PC-3 (cell line): ENCODE data around the gene SLC23A2. TPM values are rescaled to one million over a fixed set of nuclear protein-coding genes. Genes with fewer than 3 reads are reported as not detected.

Experiments
- ATAC-seq: fragments of 200-7000 bp; cut with Tn5 transposase; 2 replicates; pipeline ENCODE4 v1.9.1; 2020; ENCODE audit warnings: mild to moderate bottlenecking, moderate library complexity
- Bru-seq: library from RNA; stranded (reverse); fragments of 400-500 nt; gene quantifications from one replicate; lab custom pipeline; 2021; lab: Mats Ljungman, UMichigan
- BruChase-seq, 2 experiments: library from RNA; stranded (reverse); fragments of 400-500 nt; gene quantifications; one replicate each; lab custom pipeline; 2021; lab: Mats Ljungman, UMichigan
- BruUV-seq: library from RNA; stranded (reverse); fragments of 400-500 nt; replicated peaks from 2 replicates; lab custom pipeline; 2021; lab: Mats Ljungman, UMichigan
- CTCF ChIA-PET: fragments of 300-600 bp; sonication (Branson Sonifier 250); formaldehyde crosslinking; loops from one replicate; lab custom pipeline; 2022; ENCODE audit warnings: antibody characterized with exemption; lab: Charles Lee
- POLR2A ChIA-PET: fragments of 300-600 bp; sonication (Branson Sonifier 250); formaldehyde crosslinking; loops from one replicate; lab custom pipeline; 2022; ENCODE audit warnings: antibody characterized with exemption; ENCODE audit not compliant: unreplicated experiment; lab: Charles Lee
- DNase-seq: peaks from one replicate; pipeline ENCODE4 v3.0.0-alpha.2; 2015
- H2AFZ ChIP-seq: fragments of 300-600 bp; sonication (generic); 2 replicates; pipeline ENCODE4 v1.6.0; 2016; ENCODE audit warnings: antibody characterized with exemption, low read length
- H3F3A ChIP-seq: fragments of 300-600 bp; sonication (generic); one replicate; pipeline ENCODE4 v1.6.0; 2017; ENCODE audit warnings: antibody characterized with exemption, low read length, control low read depth, mild to moderate bottlenecking; ENCODE audit not compliant: unreplicated experiment
- H3K27ac ChIP-seq: fragments of 300-600 bp; sonication (generic); 2 replicates; pipeline ENCODE4 v1.5.1; 2016; ENCODE audit warnings: mild to moderate bottlenecking, low read length
- H3K27me3 ChIP-seq: fragments of 300-600 bp; sonication (generic); 2 replicates; pipeline ENCODE4 v1.6.1; 2016; ENCODE audit warnings: low read length, mixed read lengths
- H3K36me3 ChIP-seq: fragments of 300-600 bp; sonication (generic); 2 replicates; pipeline ENCODE4 v1.6.1; 2016; ENCODE audit warnings: low read depth, mixed run types, low read length, mixed read lengths
- H3K4me1 ChIP-seq: fragments of 300-600 bp; sonication (generic); 2 replicates; pipeline ENCODE4 v1.5.1; 2016; ENCODE audit warnings: low read length; ENCODE audit not compliant: insufficient read depth
- H3K4me2 ChIP-seq: fragments of 300-600 bp; sonication (generic); 2 replicates; pipeline ENCODE4 v1.6.0; 2016; ENCODE audit warnings: low read length
- H3K4me3 ChIP-seq: fragments of 300-600 bp; sonication (generic); 2 replicates; pipeline ENCODE4 v1.5.1; 2016; ENCODE audit warnings: mild to moderate bottlenecking, low read length, mixed read lengths
- H3K79me2 ChIP-seq: fragments of 300-600 bp; sonication (generic); 2 replicates; pipeline ENCODE4 v1.6.1; 2017; ENCODE audit warnings: low read length, mixed read lengths
- H3K9ac ChIP-seq: fragments of 300-600 bp; sonication (generic); 2 replicates; pipeline ENCODE4 v1.6.0; 2016; ENCODE audit warnings: mild to moderate bottlenecking, low read length
- H3K9me2 ChIP-seq: fragments of 300-600 bp; sonication (generic); replicated peaks from 2 replicates; pipeline ENCODE4 v1.6.1; 2016; ENCODE audit warnings: mixed run types, low read length, mixed read lengths
- H3K9me3 ChIP-seq: fragments of 300-600 bp; sonication (generic); 2 replicates; pipeline ENCODE4 v1.6.1; 2016; ENCODE audit warnings: low read length, mixed read lengths
- H4K20me1 ChIP-seq: fragments of 300-600 bp; sonication (generic); 2 replicates; pipeline ENCODE4 v1.6.1; 2016; ENCODE audit warnings: low read length, mixed read lengths
- CTCF ChIP-seq: fragments of 300-600 bp; sonication (generic); conservative IDR thresholded peaks from 2 replicates; pipeline ENCODE4 v1.5.1; 2017; ENCODE audit warnings: antibody characterized with exemption, low read depth, mild to moderate bottlenecking, low read length
- EZH2 ChIP-seq: fragments of 300-600 bp; sonication (generic); IDR thresholded peaks from one replicate; pipeline ENCODE4 v1.6.1; 2017; ENCODE audit warnings: antibody characterized with exemption, mild to moderate bottlenecking, low read length; ENCODE audit not compliant: unreplicated experiment
- EZH2phosphoT487 ChIP-seq: fragments of 300-600 bp; sonication (generic); IDR thresholded peaks from 2 replicates; pipeline ENCODE4 v1.6.1; 2018; ENCODE audit warnings: mild to moderate bottlenecking, antibody characterized with exemption, low read length, borderline replicate concordance
- intact Hi-C: fragments of 100-400 bp; cut with micrococcal nuclease; formaldehyde crosslinking; loops from 2 replicates; pipeline ENCODE4 v1.9.0; 2023
- long read RNA-seq: library from polyadenylated mRNA; unstranded; transcript quantifications from one replicate; pipeline ENCODE4 v2.0.0, GENCODE V29; 2021; ENCODE audit not compliant: unreplicated experiment
- total RNA-seq: library from RNA; depleted of rRNA; stranded (reverse); fragments of >200 nt; gene quantifications from 2 replicates; pipeline ENCODE4 v1.2.3, GENCODE V29; 2014; rRNA removed

The SLC23A2 gene
- total RNA-seq (18.3 and 20.2 TPM in 2 replicates), Bru-seq, nascent RNA (percentile 65 among the genes with signal in this experiment), BruChase-seq, experiment 1, labeled RNA remaining after a 6-hour chase (percentile 67 among the genes with signal in this experiment), BruChase-seq, experiment 2, labeled RNA remaining after a 2-hour chase (percentile 65 among the genes with signal in this experiment)
- long read RNA-seq, full-length matches to known transcripts = 1 of 24 reads
- long read RNA-seq, partial matches to known transcripts = 4 of 24 reads
- long read RNA-seq, other reads (novel, unspliced or antisense) = 19 of 24 reads

- DNase-seq (peak; percentile 43), ATAC-seq (peak; percentile 76)
- H3K9me3 ChIP-seq = no peaks in the 10 kb centered on the region
- no peaks in the 10 kb centered on the region for H3F3A ChIP-seq
- H3K9me2 ChIP-seq = no peaks in the 10 kb centered on the region
- peaks cover 45% of the 10 kb centered on the region for H3K79me2 ChIP-seq
- BruUV-seq = no TSS peak
- CTCF ChIA-PET = no interaction called here
- no peak within 1 kb of the TSS for H3K27ac ChIP-seq
- no peaks in the 10 kb centered on the region for H3K27me3 ChIP-seq
- H3K9ac ChIP-seq = peak within 1 kb of the TSS; percentile 79
- H2AFZ ChIP-seq = peak within 1 kb of the TSS; percentile 100
- peak within 1 kb of the TSS; percentile 99 for H3K4me2 ChIP-seq
- H3K36me3 ChIP-seq = no peaks in the 10 kb centered on the region
- POLR2A ChIA-PET = no interaction called here
- TF ChIP-seq EZH2 = no peak
- no peak for TF ChIP-seq EZH2phosphoT487
- TF ChIP-seq CTCF = no peak
- intact Hi-C loops = no loop called here
- H3K4me3 ChIP-seq = peak within 1 kb of the TSS; percentile 96
- peaks cover 14% of the 10 kb centered on the region; the same call in 1 of the 2 replicates for H4K20me1 ChIP-seq
- H3K4me1 ChIP-seq = peaks cover 13% of the 10 kb centered on the region
Measured at GRCh38 chr20:5001174-5002076, at the start of gene SLC23A2. Gene SLC23A2, minus strand, starts transcription at chr20:5001510. Its CDS starts 68,948 bp downstream, at chr20:4932562.

DNA sequence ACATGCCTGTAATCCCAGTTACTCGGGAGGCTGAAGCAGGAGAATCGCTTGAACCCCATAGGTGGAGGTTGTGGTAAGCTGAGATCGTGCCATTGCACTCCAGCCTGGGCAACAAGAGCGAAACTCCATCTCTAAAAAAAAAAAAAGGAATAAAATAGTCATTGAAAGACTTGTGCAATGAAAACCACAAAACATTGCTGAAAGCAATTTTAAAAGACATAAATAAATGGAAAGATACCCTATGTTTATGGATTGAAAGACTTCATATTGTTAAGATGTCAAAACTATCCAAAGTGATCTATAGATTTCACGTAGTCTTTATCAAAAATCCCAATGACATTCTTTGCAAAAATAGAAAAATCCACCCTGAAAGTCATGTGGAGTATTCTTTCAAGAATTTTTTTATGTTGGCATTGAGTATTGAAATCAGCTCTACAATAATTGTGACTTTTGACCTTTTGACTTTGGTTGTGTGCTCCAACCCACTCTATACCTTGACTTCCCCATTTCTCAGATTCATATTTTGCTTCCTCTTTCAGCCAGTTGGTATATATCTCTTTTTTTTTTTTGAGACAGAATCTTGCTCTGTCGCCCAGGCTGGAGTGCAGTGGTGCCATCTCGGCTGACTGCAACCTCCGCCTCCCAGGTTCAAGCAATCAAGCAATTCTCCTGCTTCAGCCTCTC, 45.5 kb upstream of the SLC23A2 start:
- Histone ChIP-seq H3K27ac (no peak overlapping the region), H3K4me2 (no peak overlapping the region), H3K9me2 (no peaks in the 10 kb centered on the region), H4K20me1 (no peaks in the 10 kb centered on the region), H3K27me3 (no peaks in the 10 kb centered on the region), H3K9me3 (no peaks in the 10 kb centered on the region), H3K9ac (no peak overlapping the region), H3F3A (no peaks in the 10 kb centered on the region), H3K4me1 (no peaks in the 10 kb centered on the region), H3K36me3 (no peaks in the 10 kb centered on the region), H3K79me2 (no peaks in the 10 kb centered on the region), H3K4me3 (no peak overlapping the region), H2AFZ (no peak overlapping the region)
- no peak for DNase-seq
- CTCF ChIA-PET = no interaction called here
- ATAC-seq = no peak
- intact Hi-C loops = no loop called here
- no peak for TF ChIP-seq CTCF
- no peak for TF ChIP-seq EZH2phosphoT487
- TF ChIP-seq EZH2 = no peak
- no TSS peak for BruUV-seq
- POLR2A ChIA-PET = no interaction called here
